Adrenal gland (tissue), 5 donors: ENCODE measurements around the gene CDKN1A.

Experiments
- POLR2A ChIP-seq, 2 donors: fragments of 450-650 bp; IDR thresholded peaks; one replicate each; pipeline ENCODE4 v1.6.1; 2017; ENCODE audit warnings: antibody characterized with exemption in 2 of 2, mild to moderate bottlenecking in 2 of 2, moderate library complexity in 1 of 2
- TF ChIP-seq, protein P1 (sequence below), 6 experiments: fragments of 450-650 bp in 4 of 6; fragments of 200-600 bp in 2 of 6; sonication (generic) in 1 of 6; IDR thresholded peaks; 1 replicate in 5 of 6; 2 replicates in 1 of 6; pipeline versions ENCODE4 v1.5.1 to v1.8.0; 2016 to 2021; ENCODE audit warnings: antibody characterized with exemption in 6 of 6, mild to moderate bottlenecking in 2 of 6, moderate library complexity in 1 of 6
- donor health status: DM: no; HTN: no; CAD: no.

DNA sequence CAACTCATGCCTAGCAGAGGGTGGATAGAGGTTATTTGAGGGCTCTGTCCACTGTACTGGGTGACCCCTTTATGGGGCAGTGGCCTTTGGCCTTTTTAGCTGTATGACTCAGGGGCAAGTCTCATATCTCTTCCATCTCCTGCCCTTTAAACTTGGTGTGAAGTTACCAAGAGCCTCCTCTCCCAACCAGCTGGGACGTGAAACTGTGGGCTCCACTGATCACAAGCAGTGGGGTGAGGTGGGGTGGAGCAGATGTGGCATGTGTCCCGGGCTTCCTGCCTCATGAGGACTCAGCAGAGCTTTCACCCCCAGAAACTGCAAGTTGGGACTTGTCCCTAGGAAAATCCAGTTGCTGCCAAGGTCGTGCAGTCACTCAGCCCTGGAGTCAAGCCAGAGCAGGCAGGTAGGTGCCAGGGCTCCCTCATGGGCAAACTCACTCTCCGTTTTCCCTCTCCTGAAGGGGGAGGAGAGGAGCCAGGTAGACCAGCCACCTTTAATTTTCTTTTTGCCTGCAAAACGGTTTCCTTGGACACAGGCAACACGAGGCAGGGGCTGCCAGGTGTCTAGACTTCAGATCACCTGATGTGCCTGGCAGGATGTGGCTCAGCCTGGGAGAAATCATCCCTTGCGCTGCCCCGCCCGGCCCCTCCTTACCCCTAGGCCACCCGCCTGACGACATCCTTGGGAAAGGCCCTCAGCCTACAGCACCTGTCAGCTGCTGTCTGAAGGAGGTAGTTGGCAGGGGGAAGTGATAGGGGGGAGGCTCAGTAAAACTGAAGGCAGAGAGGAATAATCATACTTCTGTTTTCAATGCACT, 4.0 kb downstream of the CDKN1A start:
- TF ChIP-seq, protein P1, sequence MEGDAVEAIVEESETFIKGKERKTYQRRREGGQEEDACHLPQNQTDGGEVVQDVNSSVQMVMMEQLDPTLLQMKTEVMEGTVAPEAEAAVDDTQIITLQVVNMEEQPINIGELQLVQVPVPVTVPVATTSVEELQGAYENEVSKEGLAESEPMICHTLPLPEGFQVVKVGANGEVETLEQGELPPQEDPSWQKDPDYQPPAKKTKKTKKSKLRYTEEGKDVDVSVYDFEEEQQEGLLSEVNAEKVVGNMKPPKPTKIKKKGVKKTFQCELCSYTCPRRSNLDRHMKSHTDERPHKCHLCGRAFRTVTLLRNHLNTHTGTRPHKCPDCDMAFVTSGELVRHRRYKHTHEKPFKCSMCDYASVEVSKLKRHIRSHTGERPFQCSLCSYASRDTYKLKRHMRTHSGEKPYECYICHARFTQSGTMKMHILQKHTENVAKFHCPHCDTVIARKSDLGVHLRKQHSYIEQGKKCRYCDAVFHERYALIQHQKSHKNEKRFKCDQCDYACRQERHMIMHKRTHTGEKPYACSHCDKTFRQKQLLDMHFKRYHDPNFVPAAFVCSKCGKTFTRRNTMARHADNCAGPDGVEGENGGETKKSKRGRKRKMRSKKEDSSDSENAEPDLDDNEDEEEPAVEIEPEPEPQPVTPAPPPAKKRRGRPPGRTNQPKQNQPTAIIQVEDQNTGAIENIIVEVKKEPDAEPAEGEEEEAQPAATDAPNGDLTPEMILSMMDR (IDR thresholded peaks at IDR 0.05), result no peak
- no peak for TF ChIP-seq POLR2A (IDR thresholded peaks at IDR 0.05)
